SK-N-SH (cell line): Measurements from ENCODE around the gene ASB15.

Experiments used
- CTCF ChIP-seq: fragments of 200-600 bp; sonication (generic); IDR thresholded peaks from 2 replicates; pipeline ENCODE4 v1.6.1; 2017; ENCODE audit warnings: antibody characterized with exemption, mild to moderate bottlenecking, moderate library complexity
- EP300 ChIP-seq, 2 experiments: IDR thresholded peaks; 2 replicates each; pipeline versions ENCODE4 v1.4.0 to v1.6.1; 2012; ENCODE audit warnings: borderline replicate concordance in 1 of 2, low read depth in 1 of 2, low read length in 1 of 2
- MAX ChIP-seq: IDR thresholded peaks from 2 replicates; pipeline ENCODE4 v1.4.0; 2012; ENCODE audit warnings: low read depth
- PBX3 ChIP-seq: IDR thresholded peaks from 2 replicates; pipeline ENCODE4; 2012

GRCh38 chr7:123622660-123623386, 21.2 kb downstream of the ASB15 start:
- no peak for TF ChIP-seq MAX
- no peak for TF ChIP-seq CTCF
- TF ChIP-seq PBX3: no peak
- TF ChIP-seq EP300 (IDR thresholded peaks at IDR 0.05; ENCODE audit: borderline replicate concordance in 1 of 2, low read depth in 1 of 2, low read length in 1 of 2): no peak
